Measurements from ENCODE around the gene TMEM117.
"Not testable (repeated sequence)": the region's sequence is repeated elsewhere in the genome, so short reads cannot be mapped to it uniquely, and the experiment has no call there.

TMEM117 gene

GRCh38 chr12:44118946-44119345 lies 283.1 kb downstream of the TMEM117 start:
- no peak for DNase-seq

GRCh38 chr12:44126806-44127205 lies 290.9 kb downstream of the TMEM117 start:
- no peak for DNase-seq

- DNase-seq, result no peak
These were observed 292.3 kb downstream of the TMEM117 start for GRCh38 chr12:44127966-44128710.

DNA sequence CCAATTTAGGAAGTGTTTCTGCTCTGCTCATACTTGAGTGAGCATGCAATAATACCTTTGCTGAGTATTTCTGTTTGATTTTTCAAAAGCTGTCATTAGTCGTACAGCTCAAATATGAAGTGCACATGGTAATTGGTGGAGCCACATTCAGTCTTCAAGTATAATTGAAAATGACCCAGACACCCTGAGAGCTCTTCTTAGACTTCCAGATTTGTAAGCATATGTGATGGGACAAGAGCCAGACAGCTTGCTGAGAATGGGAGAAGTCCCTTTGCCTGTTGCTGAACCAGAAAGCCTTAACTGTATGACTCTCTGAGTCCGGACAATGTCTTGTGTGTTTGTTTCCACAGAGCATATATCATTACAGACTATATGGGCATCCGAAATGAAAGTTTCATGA lies 307.3 kb downstream of the TMEM117 start:
- no peak for DNase-seq

- no peak for DNase-seq
These were observed 313.1 kb downstream of the TMEM117 start for GRCh38 chr12:44148936-44149335.

GRCh38 chr12:44154128-44154527 lies 318.2 kb downstream of the TMEM117 start:
- DNase-seq, result no peak

GRCh38 chr12:44155358-44155757 lies 319.5 kb downstream of the TMEM117 start:
- no peak for DNase-seq

DNA sequence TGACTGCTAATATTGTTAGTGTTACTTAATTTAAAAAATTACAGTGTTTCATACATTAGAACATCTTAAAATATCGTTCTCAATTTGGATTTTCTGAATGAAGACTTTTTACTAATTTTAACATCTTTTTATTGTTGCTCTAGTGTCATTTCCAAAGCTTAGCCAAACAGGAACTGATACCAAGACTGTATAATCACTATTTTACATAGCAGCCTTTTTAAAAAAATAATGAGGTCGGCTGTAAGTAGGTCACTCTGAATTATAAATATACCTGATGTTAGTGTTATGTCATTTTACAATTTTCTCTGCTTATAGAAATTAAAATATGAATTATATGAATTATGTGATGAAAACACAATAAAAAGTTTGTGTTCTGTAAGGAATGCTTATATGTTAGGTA lies 321.5 kb downstream of the TMEM117 start:
- no peak for DNase-seq

DNA sequence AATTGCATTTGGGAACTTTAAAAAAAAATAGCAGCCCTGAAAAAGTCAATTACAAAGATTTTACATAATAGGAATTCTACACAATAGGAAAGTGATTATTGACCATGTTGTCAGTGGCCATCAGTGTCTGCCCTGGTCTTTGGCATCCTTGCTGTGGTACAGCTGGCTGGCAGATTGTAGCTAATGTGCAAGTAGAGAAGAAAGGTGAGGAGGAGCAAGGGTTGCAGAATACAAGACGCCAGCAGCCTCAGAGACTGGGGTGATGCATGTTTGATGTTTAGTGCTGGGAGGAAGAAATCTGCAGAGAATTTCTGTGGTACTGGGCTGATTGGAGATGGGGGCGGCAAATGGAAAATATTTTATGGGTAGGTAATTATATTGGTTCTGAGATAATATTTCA lies 322.9 kb downstream of the TMEM117 start:
- DNase-seq, result no peak

- no peak for DNase-seq
These were observed 323.3 kb downstream of the TMEM117 start for GRCh38 chr12:44159216-44159615.

- no peak for DNase-seq
These were observed 324.0 kb downstream of the TMEM117 start for GRCh38 chr12:44159862-44160261.

DNA sequence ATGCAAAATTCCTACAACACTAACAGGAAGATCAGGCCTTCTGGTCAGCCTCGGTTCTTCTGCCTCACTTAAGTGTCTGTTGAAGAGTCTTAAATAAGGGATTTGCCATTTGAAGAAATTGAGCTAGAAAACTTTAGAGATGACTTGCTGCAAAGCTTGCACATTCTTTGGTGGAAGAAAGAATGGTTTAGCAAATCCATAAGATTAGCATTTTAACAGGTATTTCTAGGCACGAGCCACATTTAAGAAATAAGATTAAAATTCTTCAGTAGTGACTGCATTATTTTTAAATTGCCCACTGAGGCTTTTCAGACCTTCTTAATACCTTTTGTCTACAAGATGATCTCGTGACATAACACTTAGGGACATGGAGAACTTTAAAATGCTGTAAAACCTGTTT lies 327.1 kb downstream of the TMEM117 start:
- DNase-seq, result no peak

GRCh38 chr12:44174053-44174452 lies 338.2 kb downstream of the TMEM117 start:
- no peak for DNase-seq

GRCh38 chr12:44184499-44185206 lies 348.8 kb downstream of the TMEM117 start:
- DNase-seq, result no peak

- no peak for DNase-seq
These were observed 357.4 kb downstream of the TMEM117 start for GRCh38 chr12:44193281-44193680.

- DNase-seq, result not testable (repeated sequence)
These were observed 359.8 kb downstream of the TMEM117 start for GRCh38 chr12:44195719-44196118.

DNA sequence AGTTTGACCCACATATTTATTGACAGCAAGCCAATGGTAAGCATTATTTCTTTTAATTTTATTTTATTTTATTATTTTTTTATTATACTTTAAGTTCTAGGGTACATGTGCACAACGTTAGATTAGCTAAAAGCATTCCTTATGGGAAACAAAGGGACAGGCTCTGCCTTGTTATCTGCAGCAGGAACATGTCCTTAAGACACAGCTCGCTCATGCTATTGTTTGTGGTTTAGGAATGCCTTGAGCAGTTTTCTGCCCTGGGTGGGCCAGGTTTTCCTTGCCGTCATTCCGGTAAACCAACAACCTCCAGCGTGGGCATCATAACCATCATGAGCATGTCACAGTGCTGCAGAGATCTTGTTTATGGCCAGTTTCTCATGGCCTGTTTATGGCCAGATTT lies 370.2 kb downstream of the TMEM117 start:
- DNase-seq, result no peak

DNA sequence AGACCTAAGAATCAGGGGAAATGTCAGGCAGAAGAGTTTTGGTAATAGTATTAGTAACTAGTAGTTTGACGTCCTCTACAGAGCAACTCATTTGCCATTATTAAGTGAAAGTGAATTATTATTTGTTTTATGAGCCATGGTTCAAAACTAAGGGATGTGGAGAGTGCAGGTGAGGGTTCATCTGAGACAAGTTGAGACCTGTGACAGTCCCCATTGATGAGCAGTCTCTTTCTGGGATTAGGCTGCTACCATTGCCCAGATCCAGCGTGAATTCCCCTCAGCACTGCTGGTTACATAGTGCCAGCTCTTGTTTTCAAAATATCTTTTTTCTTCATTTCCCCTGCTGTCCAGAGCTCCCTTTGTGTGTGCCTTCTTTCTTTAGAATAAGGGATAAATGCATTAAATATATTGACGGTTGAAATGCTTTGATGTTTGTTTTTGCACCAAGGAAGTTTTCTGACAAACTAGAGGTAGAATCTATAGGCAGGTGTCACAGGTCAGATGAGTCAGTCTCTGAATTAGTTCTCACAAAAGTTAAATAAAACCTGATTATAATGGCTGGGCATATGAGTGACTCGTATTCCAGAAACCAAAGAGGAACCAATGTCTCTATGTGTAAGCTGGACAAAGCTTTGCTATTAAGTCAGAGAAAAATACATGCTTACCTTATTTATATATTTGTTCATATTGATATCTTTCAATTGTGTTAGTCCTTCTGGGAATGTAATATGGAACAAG lies 381.4 kb downstream of the TMEM117 start:
- DNase-seq, result no peak

- DNase-seq, result no peak
These were observed 387.9 kb downstream of the TMEM117 start for GRCh38 chr12:44223736-44224135.

- DNase-seq, result no peak
These were observed 388.7 kb downstream of the TMEM117 start for GRCh38 chr12:44224399-44225148.

- no peak for DNase-seq
These were observed 389.2 kb downstream of the TMEM117 start for GRCh38 chr12:44225149-44225510.

- no peak for DNase-seq
These were observed 391.7 kb downstream of the TMEM117 start for GRCh38 chr12:44227616-44228015.

GRCh38 chr12:44229846-44230245 lies 394.0 kb downstream of the TMEM117 start:
- DNase-seq, result no peak
